NCI-H345 (cell line): ENCODE data around the gene PRELID1.
"Not testable (repeated sequence)": the region's sequence is repeated elsewhere in the genome, so short reads cannot be mapped to it uniquely, and the experiment has no call there.

Experiments used
- DNase-seq: peaks from one replicate; lab custom pipeline; 2025; lab: John Stamatoyannopoulos, UW

PRELID1 gene

GRCh38 chr5:177300236-177300880 is 3.2 kb upstream of the PRELID1 start:
- DNase-seq, result no peak

- no peak for DNase-seq
These were observed 2.6 kb upstream of the PRELID1 start for GRCh38 chr5:177300951-177301350.

- DNase-seq, result peak; percentile 96
These were observed 2.0 kb upstream of the PRELID1 start for GRCh38 chr5:177301503-177302165.

- no peak for DNase-seq
These were observed 1.1 kb upstream of the PRELID1 start for GRCh38 chr5:177302354-177303110.

- no peak for DNase-seq
These were observed 359 bp downstream of the PRELID1 start for GRCh38 chr5:177303925-177304391.

- peak; percentile 14 for DNase-seq
These were observed 957 bp downstream of the PRELID1 start for GRCh38 chr5:177304392-177305119.

- not testable (repeated sequence) for DNase-seq
These were observed 2.6 kb downstream of the PRELID1 start for GRCh38 chr5:177306103-177306640.

GRCh38 chr5:177306674-177307543 is 3.3 kb downstream of the PRELID1 start:
- DNase-seq, result no peak

GRCh38 chr5:177307544-177308363 is 4.2 kb downstream of the PRELID1 start:
- no peak for DNase-seq

GRCh38 chr5:177308740-177309139 is 5.1 kb downstream of the PRELID1 start:
- no peak for DNase-seq

GRCh38 chr5:177309351-177310191 is 6.0 kb downstream of the PRELID1 start:
- peak; percentile 85 for DNase-seq

- DNase-seq, result peak; percentile 70
These were observed 6.7 kb downstream of the PRELID1 start for GRCh38 chr5:177310332-177310731.

- peak; percentile 55 for DNase-seq
These were observed 7.3 kb downstream of the PRELID1 start for GRCh38 chr5:177310757-177311391.

GRCh38 chr5:177311392-177311722 is 7.8 kb downstream of the PRELID1 start:
- no peak for DNase-seq

GRCh38 chr5:177311723-177312648 is 8.4 kb downstream of the PRELID1 start, which contains the start of gene MXD3:
Gene MXD3, minus strand, starts transcription at chr5:177311898. Its CDS starts 68 bp downstream, at chr5:177311830.
- DNase-seq, result peak; percentile 99

- DNase-seq, result peak; percentile 29
These were observed 9.1 kb downstream of the PRELID1 start for GRCh38 chr5:177312649-177313181.

- no peak for DNase-seq
These were observed 10.1 kb downstream of the PRELID1 start for GRCh38 chr5:177313561-177314259.
